GM18909 (cell line): ENCODE measurements around the gene EHMT2.
"Not testable (repeated sequence)": the region's sequence is repeated elsewhere in the genome, so short reads cannot be mapped to it uniquely, and the experiment has no call there.

Source experiments
- ATAC-seq: cut with Tn5 transposase; IDR thresholded peaks from one replicate; pipeline ENCODE4 v1.9.1; 2021; ENCODE audit warnings: mild to moderate bottlenecking; ENCODE audit not compliant: unreplicated experiment, poor library complexity

Gene EHMT2

GRCh38 chr6:31915756-31916155 is 18.3 kb upstream of the EHMT2 start:
- no peak for ATAC-seq

DNA sequence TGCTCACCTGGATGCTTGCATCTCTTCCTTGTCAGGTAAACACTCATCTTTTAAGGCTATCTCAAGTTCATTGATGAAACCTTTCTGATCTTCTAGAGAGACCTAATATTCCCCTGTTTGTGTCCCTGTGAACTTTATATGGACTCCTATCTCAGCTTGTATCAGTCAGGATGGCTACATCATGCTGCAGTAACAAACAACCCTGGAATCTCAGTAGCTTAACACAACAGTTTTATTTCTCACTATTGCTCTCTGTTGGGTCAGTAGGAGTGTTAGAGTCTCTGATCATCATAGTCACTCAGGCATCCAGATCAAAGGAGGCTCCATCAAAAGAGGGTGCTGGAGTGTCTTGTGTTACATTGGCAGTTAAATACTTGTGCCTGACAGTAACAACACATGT is 17.9 kb upstream of the EHMT2 start:
- no peak for ATAC-seq

GRCh38 chr6:31911826-31912585 is 14.5 kb upstream of the EHMT2 start:
- ATAC-seq = no peak

DNA sequence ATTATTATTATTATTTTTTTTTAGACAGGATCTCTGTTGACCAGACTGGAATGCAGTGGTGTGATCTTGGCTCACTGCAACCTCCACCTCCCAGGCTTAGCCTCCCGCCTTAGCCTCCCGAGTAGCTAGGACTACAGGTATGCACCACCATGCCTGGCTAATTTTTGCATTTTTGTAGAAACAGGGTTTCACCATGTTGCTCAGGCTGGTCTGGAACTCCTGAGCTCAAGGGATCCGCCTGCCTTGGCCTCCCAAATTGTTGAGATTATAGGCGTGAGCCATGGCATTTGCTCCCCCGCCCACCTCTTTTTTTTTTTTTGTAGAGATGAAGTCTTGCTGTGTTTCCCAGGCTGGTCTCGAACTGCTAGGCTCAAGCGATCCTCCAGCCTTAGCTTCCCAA is 11.8 kb upstream of the EHMT2 start:
- not testable (repeated sequence) for ATAC-seq

GRCh38 chr6:31908791-31909190 is 11.3 kb upstream of the EHMT2 start:
- peak; percentile 61 for ATAC-seq

DNA sequence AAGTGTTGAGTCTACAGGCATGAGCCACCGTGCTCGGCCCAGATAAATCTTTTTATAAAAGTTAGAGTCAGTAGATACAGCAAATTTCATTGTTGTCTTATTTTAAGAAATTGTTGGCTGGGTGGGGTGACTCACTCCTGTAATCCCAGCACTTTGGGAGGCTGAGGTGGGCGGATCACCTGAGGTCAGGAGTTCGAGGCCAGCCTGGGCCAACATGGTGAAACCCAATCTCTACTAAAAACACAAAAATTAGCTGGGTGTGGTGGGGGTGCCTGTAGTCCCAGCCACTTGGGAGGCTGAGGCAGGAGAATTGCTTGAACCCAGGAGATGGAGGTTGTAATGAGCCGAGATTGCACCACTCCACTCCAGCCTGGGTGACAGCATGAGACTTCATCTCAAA is 10.8 kb upstream of the EHMT2 start:
- not testable (repeated sequence) for ATAC-seq

GRCh38 chr6:31907158-31907813 is 9.8 kb upstream of the EHMT2 start:
- no peak for ATAC-seq

- not testable (repeated sequence) for ATAC-seq
These were observed 9.2 kb upstream of the EHMT2 start for GRCh38 chr6:31906727-31907126.

DNA sequence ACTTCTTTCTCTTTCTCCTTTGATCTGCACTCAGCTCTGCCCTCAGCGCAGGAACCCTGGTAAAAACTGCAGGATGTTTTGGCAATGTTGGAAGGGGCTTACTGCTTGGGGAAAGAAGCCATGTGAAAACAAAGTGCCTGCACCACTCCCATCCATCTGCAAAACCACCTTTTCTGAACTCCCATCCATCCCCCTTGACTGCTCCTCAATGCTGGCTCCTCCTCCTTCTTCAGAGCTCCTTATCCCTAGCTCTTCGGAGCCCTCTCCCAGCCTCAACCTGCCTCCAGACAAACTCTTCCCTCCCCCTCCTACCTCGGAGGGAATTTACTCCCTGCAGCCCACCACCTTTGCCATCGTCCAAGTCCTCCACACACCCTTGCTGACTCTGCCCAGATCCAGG is 8.6 kb upstream of the EHMT2 start:
- no peak for ATAC-seq

GRCh38 chr6:31905041-31905440 is 7.5 kb upstream of the EHMT2 start:
- ATAC-seq = no peak

DNA sequence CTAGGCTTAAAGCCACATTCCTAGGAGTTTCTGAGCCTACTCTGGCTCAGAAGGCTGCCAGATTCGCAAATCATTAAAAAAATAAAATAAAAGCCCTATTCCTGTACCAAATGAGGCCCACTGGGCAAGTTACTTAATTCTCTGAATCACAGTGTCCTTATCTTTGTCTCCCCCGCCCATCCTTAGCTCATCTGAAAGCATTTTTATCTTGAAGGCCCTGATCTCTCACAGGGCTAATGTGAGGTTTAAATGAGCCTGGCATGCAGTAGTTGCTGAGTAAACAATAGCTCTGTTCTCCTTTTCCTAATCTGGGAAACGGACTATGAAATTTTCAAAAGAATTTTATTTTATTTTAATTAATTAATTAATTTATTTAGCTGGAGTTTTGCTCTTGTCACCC is 6.5 kb upstream of the EHMT2 start:
- ATAC-seq = no peak

DNA sequence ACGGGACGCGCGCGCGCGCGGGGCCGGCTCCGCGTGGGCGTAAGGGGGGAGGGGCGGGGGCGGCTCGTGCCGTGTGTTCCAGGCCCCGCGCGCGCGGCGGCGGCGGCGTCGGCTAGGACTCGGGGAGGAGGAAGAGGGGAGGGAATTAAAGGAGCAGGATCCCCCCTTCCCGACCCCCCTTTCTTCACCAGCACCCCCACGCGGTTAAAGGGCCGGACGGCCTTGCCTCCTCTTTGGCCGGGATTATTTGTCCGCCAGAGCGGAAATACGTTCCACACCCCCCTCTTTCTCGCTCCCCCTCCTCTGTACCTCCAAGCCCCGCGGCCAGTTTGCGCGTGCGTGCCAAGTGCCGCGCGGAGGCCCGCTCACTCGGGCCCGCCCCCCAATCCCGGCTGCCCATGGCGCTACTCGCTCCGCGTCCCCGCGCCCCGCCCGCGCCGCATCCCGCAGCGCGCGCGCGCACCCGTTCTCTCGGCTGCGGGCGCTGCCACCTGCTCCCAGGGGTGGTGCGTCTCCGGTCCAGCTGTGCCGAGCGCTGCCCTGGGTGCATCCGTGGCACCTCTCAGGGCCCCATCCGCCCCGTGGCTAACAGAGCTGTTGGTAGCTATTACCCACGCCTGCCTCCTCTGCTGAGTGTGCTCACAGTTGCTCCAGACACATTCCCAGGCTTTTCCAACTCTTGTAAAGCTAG is 4.6 kb upstream of the EHMT2 start, which contains the start of gene ZBTB12:
ZBTB12 (minus strand) TSS at position 134 of the 691 bp plus-strand sequence. CDS start 781 bp downstream, outside the sequence.
- ATAC-seq = peak; percentile 56

DNA sequence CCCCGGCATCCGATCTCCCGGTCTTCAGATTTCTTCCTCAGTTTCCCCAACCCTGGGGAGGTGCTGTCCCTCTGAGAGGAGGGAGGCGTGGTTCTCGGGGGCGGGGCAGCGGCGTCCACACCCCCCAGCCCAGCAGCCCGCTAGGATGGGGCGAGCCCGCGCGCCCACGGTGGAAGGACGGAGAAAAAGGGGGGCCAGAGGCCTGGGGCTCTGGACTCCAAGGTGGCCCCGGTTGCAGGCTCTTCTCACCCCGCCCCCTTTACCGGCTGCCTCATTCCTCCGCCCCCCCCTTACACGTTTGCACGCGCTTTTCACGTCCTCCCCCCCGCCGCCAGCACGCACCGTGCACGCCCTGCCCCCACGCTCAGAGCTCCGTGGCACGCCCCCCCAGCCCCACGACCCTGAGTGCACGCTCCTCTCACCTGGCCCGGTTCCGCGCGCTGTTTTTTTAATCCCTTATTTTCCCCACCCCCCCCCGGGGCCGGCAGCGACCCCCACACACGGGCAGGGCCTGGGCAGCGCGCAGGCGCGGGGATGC is 4.0 kb upstream of the EHMT2 start:
- ATAC-seq = no peak

- ATAC-seq = no peak
These were observed 3.5 kb upstream of the EHMT2 start for GRCh38 chr6:31900917-31901414.

DNA sequence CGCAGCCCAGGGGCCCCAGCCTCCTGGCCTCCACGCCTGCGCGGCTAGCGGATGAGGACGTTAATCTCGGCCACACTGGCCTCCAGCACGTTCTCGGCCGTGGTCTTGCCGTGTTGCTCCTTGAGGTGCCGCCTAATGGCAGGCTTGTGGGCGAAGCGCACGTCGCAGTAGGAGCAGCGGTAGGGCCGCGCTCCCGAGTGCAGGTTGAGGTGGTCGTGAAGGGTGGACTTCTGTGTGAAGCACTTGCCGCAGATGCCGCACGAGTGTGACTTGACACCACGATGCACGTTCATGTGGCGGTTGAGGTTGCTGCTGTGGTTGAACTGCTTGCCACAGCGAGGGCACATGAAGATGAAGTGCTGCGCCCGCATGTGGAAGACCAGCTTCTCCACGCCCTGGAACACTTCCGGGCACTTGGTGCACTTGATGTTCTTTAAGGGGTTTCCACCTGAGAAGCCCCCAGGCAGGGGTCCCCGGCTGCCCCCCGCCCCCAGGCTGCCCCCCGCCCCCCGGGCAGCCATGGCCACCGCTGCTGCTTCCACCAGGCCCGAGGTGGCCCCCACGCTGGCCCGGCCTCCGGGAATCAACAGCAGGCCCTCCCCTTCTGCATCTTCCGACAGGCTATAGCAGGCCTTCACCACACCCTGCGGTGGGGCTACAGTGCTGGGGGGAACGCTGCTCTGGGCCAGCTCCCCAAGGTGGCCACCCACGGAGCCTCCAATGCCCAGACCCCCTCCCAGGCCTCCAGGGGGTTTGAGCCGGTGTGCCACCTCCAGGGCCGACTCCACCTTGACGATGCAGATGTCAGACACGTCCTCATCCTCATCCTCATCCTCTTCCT is 2.6 kb upstream of the EHMT2 start:
- no peak for ATAC-seq

DNA sequence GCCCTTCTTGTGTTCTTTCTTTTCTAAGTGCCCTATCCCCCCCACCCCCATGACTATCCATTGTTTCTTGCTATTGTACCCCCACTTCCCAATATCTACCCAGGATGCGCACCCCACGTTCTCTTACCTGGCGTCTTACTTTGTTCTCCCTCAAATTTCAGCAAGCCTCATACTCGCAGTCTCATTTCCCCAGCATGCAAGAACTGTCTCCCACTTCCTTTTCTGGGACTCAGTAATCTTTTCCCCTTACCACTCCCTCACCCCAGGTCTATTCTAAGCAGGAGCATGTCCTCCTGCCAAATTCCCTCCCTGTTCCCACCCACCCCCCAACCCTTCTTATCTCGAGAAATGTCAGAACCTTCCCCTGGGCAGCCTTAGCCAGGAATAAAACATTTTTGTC is 1.7 kb upstream of the EHMT2 start:
- no peak for ATAC-seq

- ATAC-seq = no peak
These were observed 999 bp upstream of the EHMT2 start for GRCh38 chr6:31898383-31899011.

GRCh38 chr6:31896856-31897611 is 464 bp downstream of the EHMT2 start:
- ATAC-seq = peak; percentile 9

DNA sequence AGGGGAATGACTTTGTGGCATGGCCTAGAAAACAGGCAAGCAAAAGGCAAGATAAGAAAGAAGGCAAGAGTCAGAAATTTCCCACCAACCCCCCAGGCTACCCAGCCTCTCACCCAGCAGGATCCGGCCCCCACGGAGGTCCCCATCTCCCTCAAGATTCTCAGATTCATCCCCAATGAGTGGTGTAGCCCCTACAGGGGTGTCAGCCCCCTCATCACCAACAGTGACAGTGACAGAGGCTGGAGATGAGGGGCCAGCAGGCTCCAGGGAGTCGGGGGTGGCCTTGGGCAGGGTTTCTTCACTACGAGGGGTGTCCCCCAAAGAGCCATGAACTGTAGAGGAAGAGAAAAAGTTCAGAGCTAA is 1.0 kb downstream of the EHMT2 start:
- ATAC-seq = no peak
